Spleen (tissue), 7 donors: ENCODE data around the gene INTS12.

Source experiments
- POLR2A ChIP-seq, 3 donors: fragments of 450-650 bp; IDR thresholded peaks; one replicate each; pipeline ENCODE4 v1.5.1; 2017; ENCODE audit warnings: antibody characterized with exemption in 3 of 3, mild to moderate bottlenecking in 1 of 3
- POLR2AphosphoS5 ChIP-seq, 3 donors: sonication (generic); formaldehyde crosslinking; IDR thresholded peaks; one replicate each; pipeline ENCODE4 v1.5.1; 2017; ENCODE audit warnings: antibody characterized with exemption in 3 of 3
- TF ChIP-seq, protein P1 (sequence below), 11 experiments: fragments of 200-600 bp in 7 of 11; fragments of 450-650 bp in 4 of 11; sonication (generic) in 4 of 11; IDR thresholded peaks in 8 of 11; conservative IDR thresholded peaks in 3 of 11; 1 replicate in 7 of 11; 2 replicates in 4 of 11; pipeline versions ENCODE4 v1.4.0 to v1.8.0; 2016 to 2021; ENCODE audit warnings: antibody characterized with exemption in 11 of 11, inconsistent platforms in 4 of 11, mild to moderate bottlenecking in 1 of 11
- donor health status: DM: no; HTN: no; CAD: no; lungs with moderate emphysema.
- donor health status: DM: no; HTN: no; CAD: no.
- donor health status: DM: no; HTN: no; CAD: no.

DNA sequence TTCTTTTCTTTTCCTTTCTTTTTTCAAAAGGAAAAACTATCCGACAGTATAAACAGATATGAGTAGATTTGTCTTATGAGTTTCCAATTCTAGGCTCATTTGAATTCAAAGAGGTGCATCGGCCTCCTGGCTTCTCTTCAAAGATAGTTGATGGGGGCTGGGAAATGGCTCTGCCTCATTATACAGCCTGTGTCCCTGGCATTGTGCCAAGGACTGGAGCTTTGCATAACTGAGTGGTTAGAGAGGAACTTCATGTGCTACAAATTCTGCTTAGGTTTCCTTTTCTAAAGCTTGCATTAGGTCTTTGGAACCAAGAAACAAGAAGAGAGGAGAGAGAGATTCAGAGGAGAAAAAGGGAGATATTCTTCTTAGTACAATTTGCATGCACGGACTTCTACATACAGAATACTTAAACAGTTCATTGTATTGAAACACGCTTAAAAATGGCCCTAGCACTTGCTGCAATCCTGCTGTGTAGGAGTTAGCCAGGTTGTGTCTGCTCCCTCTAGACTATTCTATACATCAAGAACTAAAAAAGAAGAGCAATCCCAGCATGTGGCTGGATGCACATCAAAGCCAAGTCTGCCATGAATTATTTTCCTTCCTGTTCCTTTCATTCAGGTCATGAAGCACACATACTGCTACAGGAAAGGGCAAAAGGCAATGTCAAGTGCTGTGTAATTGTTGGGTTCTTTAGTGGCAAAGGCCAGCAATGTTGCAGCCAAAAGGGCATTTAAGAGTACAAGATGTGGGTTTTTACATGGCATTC lies 70.9 kb downstream of the INTS12 start:
- TF ChIP-seq, protein P1, sequence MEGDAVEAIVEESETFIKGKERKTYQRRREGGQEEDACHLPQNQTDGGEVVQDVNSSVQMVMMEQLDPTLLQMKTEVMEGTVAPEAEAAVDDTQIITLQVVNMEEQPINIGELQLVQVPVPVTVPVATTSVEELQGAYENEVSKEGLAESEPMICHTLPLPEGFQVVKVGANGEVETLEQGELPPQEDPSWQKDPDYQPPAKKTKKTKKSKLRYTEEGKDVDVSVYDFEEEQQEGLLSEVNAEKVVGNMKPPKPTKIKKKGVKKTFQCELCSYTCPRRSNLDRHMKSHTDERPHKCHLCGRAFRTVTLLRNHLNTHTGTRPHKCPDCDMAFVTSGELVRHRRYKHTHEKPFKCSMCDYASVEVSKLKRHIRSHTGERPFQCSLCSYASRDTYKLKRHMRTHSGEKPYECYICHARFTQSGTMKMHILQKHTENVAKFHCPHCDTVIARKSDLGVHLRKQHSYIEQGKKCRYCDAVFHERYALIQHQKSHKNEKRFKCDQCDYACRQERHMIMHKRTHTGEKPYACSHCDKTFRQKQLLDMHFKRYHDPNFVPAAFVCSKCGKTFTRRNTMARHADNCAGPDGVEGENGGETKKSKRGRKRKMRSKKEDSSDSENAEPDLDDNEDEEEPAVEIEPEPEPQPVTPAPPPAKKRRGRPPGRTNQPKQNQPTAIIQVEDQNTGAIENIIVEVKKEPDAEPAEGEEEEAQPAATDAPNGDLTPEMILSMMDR (IDR thresholded peaks at IDR 0.05 in 8 of 11, conservative IDR thresholded peaks at IDR 0.05 in 3 of 11) = no peak
- peak in 1 of 3 donors; percentile 44 for TF ChIP-seq POLR2AphosphoS5 (IDR thresholded peaks at IDR 0.05)
- TF ChIP-seq POLR2A (IDR thresholded peaks at IDR 0.05) = no peak
